ENCODE results near the gene BCAS3. TPM values are rescaled to one million over a fixed set of nuclear protein-coding genes. Genes with fewer than 3 reads are reported as not detected.
"Not testable (repeated sequence)": the region's sequence is repeated elsewhere in the genome, so short reads cannot be mapped to it uniquely, and the experiment has no call there.

Gene BCAS3
- total RNA-seq, 1 donor: 23.7 TPM

DNA sequence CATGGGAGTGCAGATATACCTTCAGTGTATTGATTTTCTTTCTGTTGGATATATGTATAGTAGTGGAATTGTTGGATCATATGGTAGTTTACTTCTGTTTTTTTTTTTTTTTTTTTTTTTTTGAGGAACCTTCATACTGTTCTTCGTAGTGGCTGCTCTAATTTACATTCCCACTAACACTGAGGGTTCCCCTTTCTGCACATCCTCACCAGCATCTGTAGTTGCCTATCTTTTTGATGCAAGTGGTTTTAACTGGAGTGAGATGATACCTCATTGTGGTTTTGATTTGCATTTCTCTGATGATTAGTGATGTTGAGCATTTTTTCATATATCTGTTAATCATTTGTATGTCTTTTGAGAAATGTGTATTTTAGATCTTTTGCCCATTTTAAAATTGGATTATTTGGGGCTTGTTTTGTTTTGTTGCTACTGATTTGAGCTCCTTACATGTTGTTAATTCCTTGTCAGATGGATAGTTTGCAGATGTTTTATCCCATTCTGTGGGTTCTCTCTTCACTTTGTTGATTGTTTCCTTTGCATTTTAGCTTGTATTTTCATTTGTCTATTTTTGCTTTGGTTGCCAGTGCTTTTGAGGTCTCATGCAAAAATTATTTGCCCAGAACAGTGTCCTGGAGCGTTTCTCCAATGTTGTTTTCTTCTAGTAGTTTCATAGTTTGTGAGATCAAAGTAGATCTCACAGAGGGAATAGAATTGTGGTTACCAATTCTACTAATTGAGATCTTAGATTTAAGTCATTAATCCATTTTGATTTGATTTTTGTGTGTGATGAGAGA is 25.0 kb upstream of the BCAS3 start:
- H3K4me3 ChIP-seq (ENCODE audit: low read depth, low read length): no peak overlapping the region
- DNase-seq (ENCODE audit: low read depth): peak; percentile 56
- TF ChIP-seq, protein P1, sequence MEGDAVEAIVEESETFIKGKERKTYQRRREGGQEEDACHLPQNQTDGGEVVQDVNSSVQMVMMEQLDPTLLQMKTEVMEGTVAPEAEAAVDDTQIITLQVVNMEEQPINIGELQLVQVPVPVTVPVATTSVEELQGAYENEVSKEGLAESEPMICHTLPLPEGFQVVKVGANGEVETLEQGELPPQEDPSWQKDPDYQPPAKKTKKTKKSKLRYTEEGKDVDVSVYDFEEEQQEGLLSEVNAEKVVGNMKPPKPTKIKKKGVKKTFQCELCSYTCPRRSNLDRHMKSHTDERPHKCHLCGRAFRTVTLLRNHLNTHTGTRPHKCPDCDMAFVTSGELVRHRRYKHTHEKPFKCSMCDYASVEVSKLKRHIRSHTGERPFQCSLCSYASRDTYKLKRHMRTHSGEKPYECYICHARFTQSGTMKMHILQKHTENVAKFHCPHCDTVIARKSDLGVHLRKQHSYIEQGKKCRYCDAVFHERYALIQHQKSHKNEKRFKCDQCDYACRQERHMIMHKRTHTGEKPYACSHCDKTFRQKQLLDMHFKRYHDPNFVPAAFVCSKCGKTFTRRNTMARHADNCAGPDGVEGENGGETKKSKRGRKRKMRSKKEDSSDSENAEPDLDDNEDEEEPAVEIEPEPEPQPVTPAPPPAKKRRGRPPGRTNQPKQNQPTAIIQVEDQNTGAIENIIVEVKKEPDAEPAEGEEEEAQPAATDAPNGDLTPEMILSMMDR (IDR thresholded peaks at IDR 0.05; ENCODE audit: insufficient read depth, low read depth, low read length): no peak

DNA sequence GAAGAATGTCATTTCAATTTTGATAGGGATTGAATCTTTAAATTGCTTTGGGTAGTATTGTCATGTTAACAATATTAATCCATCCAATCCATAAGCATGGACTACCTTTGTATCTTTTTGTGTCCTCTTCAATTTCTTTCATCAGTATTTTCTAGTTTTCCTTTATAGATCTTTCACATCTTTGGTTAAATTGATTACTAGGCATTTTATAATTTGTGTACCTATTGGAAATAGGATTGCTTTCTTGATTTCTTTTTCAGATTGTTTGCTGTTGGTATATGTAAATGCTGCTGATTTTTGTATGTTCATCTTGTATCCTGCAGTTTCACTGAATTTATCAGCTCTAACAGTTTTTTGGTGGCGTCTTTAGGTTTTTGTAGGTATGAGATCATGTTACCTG is 24.1 kb upstream of the BCAS3 start:
- DNase-seq (ENCODE audit: low read depth): no peak
- TF ChIP-seq, protein P1 (IDR thresholded peaks at IDR 0.05; ENCODE audit: insufficient read depth, low read depth, low read length): no peak
- H3K4me3 ChIP-seq (ENCODE audit: low read depth, low read length): no peak overlapping the region

- H3K4me3 ChIP-seq (ENCODE audit: low read depth, low read length): no peak overlapping the region
- DNase-seq (ENCODE audit: low read depth): no peak
- TF ChIP-seq, protein P1 (IDR thresholded peaks at IDR 0.05; ENCODE audit: insufficient read depth, low read depth, low read length): no peak
These were observed 21.2 kb upstream of the BCAS3 start for GRCh38 chr17:60656499-60656898.

- DNase-seq (ENCODE audit: low read depth): no peak
- H3K4me3 ChIP-seq (ENCODE audit: low read depth, low read length): no peak overlapping the region
- TF ChIP-seq, protein P1 (IDR thresholded peaks at IDR 0.05; ENCODE audit: insufficient read depth, low read depth, low read length): no peak
These were observed 18.5 kb upstream of the BCAS3 start for GRCh38 chr17:60659156-60659555.

- TF ChIP-seq, protein P1 (IDR thresholded peaks at IDR 0.05; ENCODE audit: insufficient read depth, low read depth, low read length): no peak
- no peak overlapping the region for H3K4me3 ChIP-seq (ENCODE audit: low read depth, low read length)
- DNase-seq (ENCODE audit: low read depth): no peak
These were observed 16.2 kb upstream of the BCAS3 start for GRCh38 chr17:60661489-60661888.

DNA sequence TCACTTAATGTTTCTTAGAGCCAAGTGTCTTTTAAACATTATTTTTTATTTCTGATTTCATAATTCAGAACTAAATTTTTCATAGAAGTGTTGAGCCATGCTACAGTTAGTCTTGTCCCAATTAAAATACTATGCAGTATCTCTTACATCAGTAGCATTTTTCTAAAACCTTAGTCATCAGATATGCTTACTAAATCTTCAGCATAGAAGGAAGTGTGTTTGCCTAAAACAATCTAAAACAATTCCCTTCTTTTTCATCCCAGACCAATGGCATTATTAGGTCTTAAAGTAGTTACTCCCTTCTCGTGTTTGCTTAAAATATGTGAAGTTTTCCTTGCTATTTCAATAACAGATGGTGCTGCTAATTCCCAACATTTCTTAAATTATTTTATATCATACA is 13.6 kb upstream of the BCAS3 start:
- no peak overlapping the region for H3K4me3 ChIP-seq (ENCODE audit: low read depth, low read length)
- TF ChIP-seq, protein P1 (IDR thresholded peaks at IDR 0.05; ENCODE audit: insufficient read depth, low read depth, low read length): no peak
- DNase-seq (ENCODE audit: low read depth): peak; percentile 65

- no peak overlapping the region for H3K4me3 ChIP-seq (ENCODE audit: low read depth, low read length)
- TF ChIP-seq, protein P1 (IDR thresholded peaks at IDR 0.05; ENCODE audit: insufficient read depth, low read depth, low read length): no peak
- no peak for DNase-seq (ENCODE audit: low read depth)
These were observed 12.0 kb upstream of the BCAS3 start for GRCh38 chr17:60665602-60666001.

GRCh38 chr17:60668741-60669140 is 8.9 kb upstream of the BCAS3 start:
- not testable (repeated sequence) for H3K4me3 ChIP-seq (ENCODE audit: low read depth, low read length); DNase-seq (ENCODE audit: low read depth)
